MCF 10A (cell line): ENCODE measurements around the gene GAR1. TPM values are rescaled to one million over a fixed set of nuclear protein-coding genes. Genes with fewer than 3 reads are reported as not detected.

Experiments
- BruUV-seq: library from RNA; stranded (reverse); fragments of 400-500 nt; replicated peaks from 2 replicates; lab custom pipeline; 2021; lab: Mats Ljungman, UMichigan
- CTCF ChIA-PET: fragments of 300-600 bp; sonication (Branson Sonifier 250); formaldehyde crosslinking; extraction: SDS; loops from one replicate; lab custom pipeline; 2021; ENCODE audit warnings: antibody characterized with exemption, inconsistent platforms; lab: Yijun Ruan, JAX
- POLR2A ChIA-PET: fragments of 300-600, 350-650 bp; sonication (Branson Sonifier 250); formaldehyde crosslinking; extraction: SDS; loops from one replicate; lab custom pipeline; 2020; ENCODE audit warnings: antibody characterized with exemption, inconsistent platforms; lab: Yijun Ruan, JAX
- DNase-seq: peaks from one replicate; pipeline ENCODE4 v3.0.0-alpha.2; 2018; ENCODE audit not compliant: unreplicated experiment
- H3K27ac Mint-ChIP-seq: one replicate; pipeline ENCODE4 v1.8.0; 2022; ENCODE audit warnings: mild to moderate bottlenecking, low read depth, mixed read lengths; ENCODE audit not compliant: unreplicated experiment
- H3K27me3 Mint-ChIP-seq: one replicate; pipeline ENCODE4 v1.8.0; 2022; ENCODE audit warnings: mixed read lengths; ENCODE audit not compliant: insufficient read depth, unreplicated experiment
- H3K36me3 Mint-ChIP-seq: one replicate; pipeline ENCODE4 v1.8.0; 2022; ENCODE audit warnings: mild to moderate bottlenecking, moderate library complexity, mixed read lengths; ENCODE audit not compliant: insufficient read depth, unreplicated experiment
- H3K4me1 Mint-ChIP-seq: one replicate; pipeline ENCODE4 v1.8.0; 2022; ENCODE audit warnings: mixed read lengths; ENCODE audit not compliant: insufficient read depth, unreplicated experiment
- H3K4me3 Mint-ChIP-seq: one replicate; pipeline ENCODE4 v1.8.0; 2022; ENCODE audit warnings: mild to moderate bottlenecking, moderate library complexity, mixed read lengths; ENCODE audit not compliant: unreplicated experiment
- H3K9me3 Mint-ChIP-seq: one replicate; pipeline ENCODE4 v1.8.0; 2022; ENCODE audit warnings: mixed read lengths; ENCODE audit not compliant: unreplicated experiment
- intact Hi-C: fragments of 100-400 bp; cut with micrococcal nuclease; formaldehyde crosslinking; loops from 2 replicates; pipeline ENCODE4 v1.14.1; 2022
- total RNA-seq: library from RNA; stranded (reverse); gene quantifications from 2 replicates; pipeline ENCODE4 v1.2.3, GENCODE V29; 2022
- TF ChIP-seq, protein P1 (sequence below): fragments of 200-600 bp; IDR thresholded peaks from one replicate; pipeline ENCODE4 v1.8.0; 2022; ENCODE audit warnings: antibody characterized with exemption, mild to moderate bottlenecking; ENCODE audit not compliant: unreplicated experiment

Gene GAR1
- total RNA-seq, 1 experiment from 2014 or later, result 28.7 TPM

DNA sequence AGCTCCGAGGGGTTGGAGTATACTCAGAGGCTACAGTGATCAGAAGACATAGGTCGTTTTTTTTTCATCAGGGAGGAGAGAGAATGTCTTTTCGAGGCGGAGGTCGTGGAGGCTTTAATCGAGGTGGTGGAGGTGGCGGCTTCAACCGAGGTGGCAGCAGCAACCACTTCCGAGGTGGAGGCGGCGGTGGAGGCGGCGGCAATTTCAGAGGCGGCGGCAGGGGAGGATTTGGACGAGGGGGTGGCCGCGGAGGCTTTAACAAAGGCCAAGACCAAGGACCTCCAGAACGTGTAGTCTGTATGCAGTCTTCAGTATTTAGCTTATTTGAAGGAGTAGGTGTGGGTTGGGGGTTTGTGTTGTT is 500 bp downstream of the GAR1 start:
- Mint-ChIP-seq H3K27me3 (no peaks in the 10 kb centered on the region), H3K4me1 (peaks cover 33% of the 10 kb centered on the region), H3K27ac (peak overlapping the region; percentile 99), H3K9me3 (no peaks in the 10 kb centered on the region), H3K4me3 (peak overlapping the region; percentile 96), H3K36me3 (peaks cover 41% of the 10 kb centered on the region)
- POLR2A ChIA-PET, result interaction anchor here (0.8 to 2.6 kb wide), 6 partner anchors 86 to 390 kb away, joined by 3 to 19 read pairs (median 4); partner anchors contain the start of genes CASP6, MCUB and PLA2G12A
- BruUV-seq, result no TSS peak
- DNase-seq, result peak; percentile 7
- CTCF ChIA-PET, result interaction anchor here (0.6 to 3.2 kb wide), 6 partner anchors 10 to 383 kb away, joined by 3 to 19 read pairs (median 4); partner anchors contain the start of genes CASP6 and SEC24B
- TF ChIP-seq, protein P1, sequence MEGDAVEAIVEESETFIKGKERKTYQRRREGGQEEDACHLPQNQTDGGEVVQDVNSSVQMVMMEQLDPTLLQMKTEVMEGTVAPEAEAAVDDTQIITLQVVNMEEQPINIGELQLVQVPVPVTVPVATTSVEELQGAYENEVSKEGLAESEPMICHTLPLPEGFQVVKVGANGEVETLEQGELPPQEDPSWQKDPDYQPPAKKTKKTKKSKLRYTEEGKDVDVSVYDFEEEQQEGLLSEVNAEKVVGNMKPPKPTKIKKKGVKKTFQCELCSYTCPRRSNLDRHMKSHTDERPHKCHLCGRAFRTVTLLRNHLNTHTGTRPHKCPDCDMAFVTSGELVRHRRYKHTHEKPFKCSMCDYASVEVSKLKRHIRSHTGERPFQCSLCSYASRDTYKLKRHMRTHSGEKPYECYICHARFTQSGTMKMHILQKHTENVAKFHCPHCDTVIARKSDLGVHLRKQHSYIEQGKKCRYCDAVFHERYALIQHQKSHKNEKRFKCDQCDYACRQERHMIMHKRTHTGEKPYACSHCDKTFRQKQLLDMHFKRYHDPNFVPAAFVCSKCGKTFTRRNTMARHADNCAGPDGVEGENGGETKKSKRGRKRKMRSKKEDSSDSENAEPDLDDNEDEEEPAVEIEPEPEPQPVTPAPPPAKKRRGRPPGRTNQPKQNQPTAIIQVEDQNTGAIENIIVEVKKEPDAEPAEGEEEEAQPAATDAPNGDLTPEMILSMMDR, result no peak
- intact Hi-C loops, result loop anchor here (10.0 kb wide), 1 partner anchor 251 kb away; the partner anchor contains the start of gene MCUB

DNA sequence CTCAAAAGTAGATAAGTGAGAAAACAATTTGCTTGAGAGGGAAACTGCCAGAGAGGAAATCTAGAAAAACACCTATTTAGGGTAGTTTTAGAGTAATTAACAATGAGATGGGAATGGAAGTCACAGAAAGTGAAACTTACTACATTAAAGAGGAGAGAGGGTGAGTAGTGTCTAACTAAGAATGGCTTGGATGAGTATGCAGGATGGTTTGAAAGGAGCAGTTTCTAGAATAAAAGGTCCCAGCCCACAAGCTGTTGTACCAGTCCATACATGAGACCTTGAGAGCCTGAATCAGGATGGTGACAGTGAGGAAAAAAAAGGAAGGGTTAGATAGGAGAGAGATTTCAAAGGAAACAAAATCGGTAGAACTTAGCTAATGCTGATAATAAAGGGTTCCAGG is 1.3 kb downstream of the GAR1 start:
- BruUV-seq, result no TSS peak
- Mint-ChIP-seq H3K36me3 (peaks cover 45% of the 10 kb centered on the region), H3K4me1 (peaks cover 35% of the 10 kb centered on the region), H3K27ac (peak overlapping the region; percentile 99), H3K4me3 (peak overlapping the region; percentile 96), H3K27me3 (no peaks in the 10 kb centered on the region), H3K9me3 (no peaks in the 10 kb centered on the region)
- CTCF ChIA-PET, result interaction anchor here (0.5 to 3.2 kb wide), 8 partner anchors 9 to 694 kb away, joined by 3 to 19 read pairs (median 4); partner anchors contain the start of genes RRH and SEC24B
- TF ChIP-seq, protein P1, result no peak
- intact Hi-C loops, result loop anchor here (10.0 kb wide), 1 partner anchor 252 kb away; the partner anchor contains the start of gene MCUB
- no peak for DNase-seq
- POLR2A ChIA-PET, result interaction anchor here (1.3 to 2.6 kb wide), 2 partner anchors 86 to 104 kb away, joined by 3 to 19 read pairs; partner anchors contain the start of gene PLA2G12A

DNA sequence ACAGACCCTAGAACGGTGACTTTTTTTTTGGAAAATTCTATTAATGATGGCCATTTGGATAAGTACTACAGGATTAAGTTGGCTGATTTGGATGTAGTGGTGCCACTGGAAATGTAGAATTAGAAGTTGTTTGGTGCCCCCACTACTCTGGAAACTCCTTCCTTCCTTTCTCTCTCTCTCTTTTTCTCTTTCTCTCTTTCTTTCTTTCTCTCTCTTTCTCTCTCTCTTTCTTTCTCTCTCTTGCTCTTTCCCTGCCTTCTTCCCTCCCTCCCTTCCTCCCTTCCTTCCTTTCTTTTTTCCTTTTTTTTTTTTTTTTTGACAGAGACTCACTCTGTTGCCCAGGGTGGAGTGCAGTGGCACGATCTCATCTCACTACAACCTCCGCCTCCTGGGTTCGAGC is 2.7 kb downstream of the GAR1 start:
- intact Hi-C loops, result loop anchor here (10.0 kb wide), 1 partner anchor 253 kb away; the partner anchor contains the start of gene MCUB
- Mint-ChIP-seq H3K4me3 (no peak overlapping the region), H3K9me3 (no peaks in the 10 kb centered on the region), H3K36me3 (peaks cover 59% of the 10 kb centered on the region), H3K4me1 (peaks cover 35% of the 10 kb centered on the region), H3K27ac (no peak overlapping the region), H3K27me3 (no peaks in the 10 kb centered on the region)
- TF ChIP-seq, protein P1, result no peak
- no TSS peak for BruUV-seq
- DNase-seq, result no peak
- POLR2A ChIA-PET, result no interaction called here
- CTCF ChIA-PET, result interaction anchor here (3.2 kb wide), 1 partner anchor 8 kb away, joined by 19 read pairs; no protein-coding TSS in a partner anchor

DNA sequence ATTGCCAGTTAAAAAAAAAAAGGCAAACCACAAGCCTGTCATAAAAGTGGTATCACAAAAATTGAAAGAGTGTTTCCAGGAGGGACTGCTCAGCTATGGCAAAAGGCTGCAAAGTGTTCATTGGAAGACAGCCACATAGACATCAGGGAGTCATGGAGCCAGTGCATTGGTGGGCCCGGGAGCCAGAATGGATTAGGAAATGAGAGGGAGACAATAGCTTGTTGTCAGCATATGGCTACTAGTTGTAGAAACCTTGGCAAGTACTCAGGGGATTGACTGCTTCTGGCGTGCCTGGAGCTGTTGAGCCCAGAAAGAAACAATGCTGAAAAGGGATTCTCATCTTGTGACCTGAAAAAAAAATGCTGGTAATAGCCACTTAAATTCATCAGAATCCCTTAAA is 5.0 kb downstream of the GAR1 start:
- peak; percentile 4 for DNase-seq
- no peaks in the 10 kb centered on the region for H3K9me3 Mint-ChIP-seq
- ChIA-PET POLR2A (interaction anchor here (0.7 kb wide), 1 partner anchor 75 kb away, joined by 3 read pairs; no protein-coding TSS in a partner anchor), CTCF (interaction anchor here (0.6 to 1.8 kb wide), 4 partner anchors 43 to 393 kb away, joined by 4 to 7 read pairs (median 4); no protein-coding TSS in a partner anchor)
- intact Hi-C loops, result no loop called here
- H3K4me3 Mint-ChIP-seq, result no peak overlapping the region
- peaks cover 35% of the 10 kb centered on the region for H3K4me1 Mint-ChIP-seq
- no peaks in the 10 kb centered on the region for H3K27me3 Mint-ChIP-seq
- no TSS peak for BruUV-seq
- H3K36me3 Mint-ChIP-seq, result peaks cover 80% of the 10 kb centered on the region
- TF ChIP-seq, protein P1, result no peak
- H3K27ac Mint-ChIP-seq, result no peak overlapping the region
